Astrocyte of the spinal cord (primary cell): ENCODE measurements around the gene CLTCL1.

Experiments used
- DNase-seq: peaks from one replicate; pipeline ENCODE4 v3.0.0; 2011; ENCODE audit warnings: low read depth, low spot score
- H3K4me3 ChIP-seq: 2 replicates; pipeline ENCODE4 v1.5.1; 2011; ENCODE audit warnings: low read depth, mild to moderate bottlenecking, low read length, moderate library complexity
- CTCF ChIP-seq: IDR thresholded peaks from 2 replicates; pipeline ENCODE4 v1.5.1; 2012; ENCODE audit warnings: low read depth, mild to moderate bottlenecking, low read length, inconsistent platforms
- in situ Hi-C: cut with HindIII; loops from 2 replicates; pipeline ENCODE4 v1.10.0; 2017; ENCODE audit warnings: low sequenced_read_pairs

The CLTCL1 gene

GRCh38 chr22:19177164-19178064 is 114.1 kb downstream of the CLTCL1 start:
- peak overlapping the region; percentile 53 for H3K4me3 ChIP-seq
- DNase-seq = no peak
- in situ Hi-C loops = no loop called here
- no peak for TF ChIP-seq CTCF

GRCh38 chr22:19176732-19177131 is 114.8 kb downstream of the CLTCL1 start:
- TF ChIP-seq CTCF = no peak
- DNase-seq = no peak
- in situ Hi-C loops = no loop called here
- peak overlapping the region; percentile 53 for H3K4me3 ChIP-seq

GRCh38 chr22:19176175-19176643 is 115.3 kb downstream of the CLTCL1 start:
- TF ChIP-seq CTCF = no peak
- DNase-seq = no peak
- H3K4me3 ChIP-seq = no peak overlapping the region
- in situ Hi-C loops = no loop called here

- TF ChIP-seq CTCF = no peak
- in situ Hi-C loops = no loop called here
These were observed 115.8 kb downstream of the CLTCL1 start for GRCh38 chr22:19175602-19176174.

GRCh38 chr22:19175026-19175601 is 116.4 kb downstream of the CLTCL1 start:
- no peak for DNase-seq
- TF ChIP-seq CTCF = no peak
- H3K4me3 ChIP-seq = no peak overlapping the region
- in situ Hi-C loops = no loop called here

More at GRCh38 chr22:19175602-19176174, 115.8 kb downstream of the CLTCL1 start:
- H3K4me3 ChIP-seq = no peak overlapping the region
- no peak for DNase-seq

- in situ Hi-C loops = no loop called here
- TF ChIP-seq CTCF = no peak
- peak; percentile 39 for DNase-seq
- H3K4me3 ChIP-seq = no peak overlapping the region
These were observed 117.2 kb downstream of the CLTCL1 start for GRCh38 chr22:19174106-19175025.
